IPS DF 6.9 (cell line): ENCODE measurements around the gene SLC4A11.

Experiments used
- DNase-seq: peaks from one replicate; pipeline ENCODE4 v3.0.0-alpha.2; 2013; ENCODE audit warnings: low read depth, low spot score
- H3K27ac ChIP-seq: one replicate; pipeline ENCODE4 v1.5.1; 2013; ENCODE audit warnings: low read length, control low read depth
- H3K27me3 ChIP-seq: 2 replicates; pipeline ENCODE4 v1.6.1; 2013; ENCODE audit warnings: mild to moderate bottlenecking, low read length; ENCODE audit not compliant: control insufficient read depth, insufficient read depth
- H3K36me3 ChIP-seq: 2 replicates; pipeline ENCODE4 v1.6.1; 2013; ENCODE audit warnings: low read length; ENCODE audit not compliant: control insufficient read depth, insufficient read depth
- H3K4me1 ChIP-seq: 2 replicates; pipeline ENCODE4 v1.6.1; 2013; ENCODE audit warnings: low read length; ENCODE audit not compliant: control insufficient read depth, insufficient read depth
- H3K4me3 ChIP-seq: 2 replicates; pipeline ENCODE4 v1.5.1; 2013; ENCODE audit warnings: mild to moderate bottlenecking, low read length
- H3K9me3 ChIP-seq: 2 replicates; pipeline ENCODE4 v1.6.1; 2013; ENCODE audit warnings: low read length, inconsistent platforms; ENCODE audit not compliant: control insufficient read depth, insufficient read depth
- WGBS: extraction: QIAGEN DNeasy Blood & Tissue Kit; methylation state at CpG from one replicate; pipeline ENCODE4 v1.1.7; 2013; ENCODE audit warnings: mixed read lengths, missing lambda C conversion rate; ENCODE audit not compliant: insufficient read length, insufficient coverage; 5-methylcytosine and 5-hydroxymethylcytosine counted together

Gene SLC4A11

DNA sequence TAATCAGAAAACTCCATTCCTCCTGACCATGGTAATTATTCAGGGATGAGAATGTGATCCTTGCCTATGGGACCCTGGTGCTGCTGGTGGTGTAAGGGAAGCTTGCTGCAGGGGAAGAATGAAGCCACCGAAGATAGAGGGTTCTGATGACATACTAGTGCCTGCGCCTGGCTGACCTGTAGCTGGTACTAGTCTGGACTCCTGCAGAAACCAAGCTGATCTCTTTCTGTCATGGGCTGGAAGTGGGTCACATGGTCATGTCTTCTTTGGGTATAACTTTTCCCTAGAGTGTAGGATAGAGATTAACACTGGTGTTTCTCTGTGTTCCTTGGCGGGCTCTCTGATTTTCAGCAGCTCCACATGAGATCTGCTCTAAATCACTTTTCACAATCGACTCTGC lies 8.6 kb upstream of the SLC4A11 start:
- Histone ChIP-seq H3K4me1 (peaks cover 2% of the 10 kb centered on the region; the same call in 1 of the 2 replicates), H3K27me3 (no peaks in the 10 kb centered on the region; the same call in 1 of the 2 replicates), H3K36me3 (no peaks in the 10 kb centered on the region), H3K4me3 (no peak overlapping the region), H3K27ac (no peak overlapping the region), H3K9me3 (no peaks in the 10 kb centered on the region)
- WGBS: no CpG with 5 or more reads among the region's 4 CpGs
- no peak for DNase-seq

DNA sequence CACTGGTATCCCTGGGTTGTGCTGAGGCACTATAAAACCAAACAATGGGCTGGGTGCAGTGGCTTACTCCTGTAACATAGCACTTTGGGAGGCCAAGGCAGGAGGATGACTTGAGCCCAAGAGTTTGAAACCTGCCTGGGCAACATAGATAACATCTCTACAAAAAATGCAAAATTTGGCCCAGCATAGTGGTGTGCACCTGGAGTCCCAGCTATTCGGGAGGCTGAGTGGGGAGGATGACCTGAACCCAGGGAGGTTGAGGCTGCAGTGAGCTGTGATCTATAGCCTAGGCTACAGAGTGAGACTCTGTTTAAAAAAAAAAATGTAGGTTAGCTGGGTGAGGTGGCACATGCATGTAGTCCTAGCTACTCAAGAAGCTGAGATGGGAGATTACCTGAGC lies 7.7 kb upstream of the SLC4A11 start:
- no peak for DNase-seq
- Histone ChIP-seq H3K9me3 (no peaks in the 10 kb centered on the region), H3K4me1 (peaks cover 2% of the 10 kb centered on the region), H3K27ac (no peak overlapping the region), H3K4me3 (no peak overlapping the region), H3K36me3 (no peaks in the 10 kb centered on the region), H3K27me3 (no peaks in the 10 kb centered on the region; the same call in 1 of the 2 replicates)
- WGBS: no CpG with 5 or more reads among the region's 1 CpG

GRCh38 chr20:3245711-3246110 lies 6.7 kb upstream of the SLC4A11 start:
- no CpG with 5 or more reads among the region's 4 CpGs for WGBS
- Histone ChIP-seq H3K27me3 (peaks cover 2% of the 10 kb centered on the region; the same call in 1 of the 2 replicates), H3K4me1 (peaks cover 2% of the 10 kb centered on the region), H3K27ac (no peak overlapping the region), H3K4me3 (no peak overlapping the region), H3K36me3 (no peaks in the 10 kb centered on the region), H3K9me3 (no peaks in the 10 kb centered on the region)
- no peak for DNase-seq

DNA sequence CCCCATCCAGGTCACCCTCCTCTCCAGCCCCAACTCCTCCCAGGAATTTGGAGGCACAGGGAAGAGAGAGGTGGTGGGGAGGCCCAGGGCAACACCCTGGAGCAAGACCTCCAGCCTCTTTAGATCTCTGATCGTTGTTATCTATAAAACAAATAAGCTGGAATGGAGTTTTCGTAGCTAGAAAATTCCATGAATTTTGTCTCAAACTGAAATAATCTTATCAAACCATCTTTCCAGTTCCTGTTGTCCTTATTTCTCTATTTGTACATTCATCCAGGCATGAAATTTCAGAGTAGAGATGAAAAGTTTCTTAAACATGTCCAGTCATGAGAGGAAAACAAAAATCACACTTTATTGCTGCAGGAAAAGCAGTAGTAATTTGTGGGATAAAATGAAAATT lies 6.2 kb upstream of the SLC4A11 start:
- no peak overlapping the region for H3K4me3 ChIP-seq
- no peaks in the 10 kb centered on the region for H3K9me3 ChIP-seq
- peaks cover 6% of the 10 kb centered on the region; the same call in 1 of the 2 replicates for H3K27me3 ChIP-seq
- H3K4me1 ChIP-seq: peaks cover 2% of the 10 kb centered on the region
- WGBS: no CpG with 5 or more reads among the region's 2 CpGs
- no peak overlapping the region for H3K27ac ChIP-seq
- DNase-seq: no peak
- no peaks in the 10 kb centered on the region for H3K36me3 ChIP-seq

- Histone ChIP-seq H3K27ac (no peak overlapping the region), H3K4me3 (no peak overlapping the region), H3K27me3 (peaks cover 9% of the 10 kb centered on the region; the same call in 1 of the 2 replicates), H3K9me3 (no peaks in the 10 kb centered on the region), H3K36me3 (no peaks in the 10 kb centered on the region), H3K4me1 (peaks cover 2% of the 10 kb centered on the region)
- WGBS: no CpG with 5 or more reads among the region's 1 CpG
- no peak for DNase-seq
Observed at GRCh38 chr20:3244613-3245012, 5.6 kb upstream of the SLC4A11 start.

DNA sequence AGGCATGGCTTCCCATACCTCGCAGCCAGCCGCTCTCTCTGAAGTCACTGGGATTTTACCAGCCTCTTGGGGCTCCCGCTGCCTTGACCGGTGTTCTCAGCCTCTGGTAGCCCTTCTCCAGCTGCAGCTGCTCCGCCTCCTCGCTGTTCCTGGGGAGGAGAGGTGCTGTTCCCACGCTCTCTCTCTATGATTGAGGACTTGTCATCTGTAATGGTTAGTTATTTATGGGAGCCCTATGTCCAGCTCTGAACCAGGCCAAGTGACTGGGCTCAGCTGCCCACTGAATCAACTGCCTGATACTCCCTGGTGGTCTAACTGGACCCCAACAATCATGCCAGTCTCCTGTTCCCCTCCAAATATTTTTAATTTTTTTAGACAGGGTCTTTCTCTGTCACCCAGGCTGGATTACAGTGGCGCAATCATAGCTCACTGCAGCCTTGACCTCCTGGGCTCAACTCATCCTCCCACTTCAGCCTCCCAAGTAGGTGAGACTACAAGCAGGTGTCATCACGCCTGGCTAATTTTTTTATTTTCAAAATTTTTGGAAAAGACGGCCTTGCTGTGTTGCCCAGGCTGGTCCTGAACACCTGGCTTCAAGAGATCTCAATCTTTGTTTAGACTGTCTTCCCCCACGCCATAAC lies 4.8 kb upstream of the SLC4A11 start:
- no peaks in the 10 kb centered on the region for H3K36me3 ChIP-seq
- WGBS: no CpG with 5 or more reads among the region's 11 CpGs
- no peak overlapping the region for H3K27ac ChIP-seq
- H3K9me3 ChIP-seq: no peaks in the 10 kb centered on the region
- H3K27me3 ChIP-seq: peaks cover 9% of the 10 kb centered on the region; the same call in 1 of the 2 replicates
- peaks cover 2% of the 10 kb centered on the region for H3K4me1 ChIP-seq
- H3K4me3 ChIP-seq: no peak overlapping the region
- no peak for DNase-seq

DNA sequence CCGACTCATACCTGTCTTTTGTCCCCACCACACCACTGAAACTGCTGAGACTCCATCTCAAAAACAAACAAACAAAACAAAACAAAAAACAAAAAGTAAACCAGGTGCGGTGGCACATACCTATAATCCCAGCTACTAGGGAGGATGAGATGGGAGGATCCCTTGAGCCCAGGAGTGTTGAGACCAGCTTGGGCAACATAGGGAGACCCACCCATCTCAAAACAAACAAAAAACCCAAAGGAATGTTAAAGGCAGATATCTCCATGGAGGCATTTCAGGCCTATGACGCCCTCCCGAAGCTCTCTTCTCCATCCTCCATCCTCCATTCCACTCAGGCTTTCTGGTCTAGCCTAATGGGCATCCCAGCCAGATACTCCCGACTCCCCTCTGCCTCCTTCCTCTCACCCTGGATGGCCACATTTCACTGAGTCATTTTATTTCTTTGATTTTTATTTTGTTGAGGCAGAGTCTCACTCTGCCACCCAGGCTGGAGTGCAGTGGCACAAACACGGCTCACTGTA lies 3.2 kb upstream of the SLC4A11 start:
- DNase-seq: no peak
- no CpG with 5 or more reads among the region's 6 CpGs for WGBS
- Histone ChIP-seq H3K4me1 (no peaks in the 10 kb centered on the region; the same call in 1 of the 2 replicates), H3K9me3 (no peaks in the 10 kb centered on the region), H3K27ac (no peak overlapping the region), H3K36me3 (no peaks in the 10 kb centered on the region), H3K27me3 (peaks cover 15% of the 10 kb centered on the region), H3K4me3 (no peak overlapping the region)

GRCh38 chr20:3240776-3241363 lies 1.9 kb upstream of the SLC4A11 start:
- Histone ChIP-seq H3K4me1 (no peaks in the 10 kb centered on the region; the same call in 1 of the 2 replicates), H3K27ac (no peak overlapping the region), H3K9me3 (no peaks in the 10 kb centered on the region), H3K27me3 (peaks cover 16% of the 10 kb centered on the region), H3K4me3 (no peak overlapping the region), H3K36me3 (no peaks in the 10 kb centered on the region)
- DNase-seq: no peak
- no CpG with 5 or more reads among the region's 15 CpGs for WGBS

GRCh38 chr20:3239867-3240775 lies 1.1 kb upstream of the SLC4A11 start:
- Histone ChIP-seq H3K4me3 (peak overlapping the region; percentile 84; the same call in 1 of the 2 replicates), H3K27ac (no peak overlapping the region), H3K36me3 (no peaks in the 10 kb centered on the region), H3K4me1 (no peaks in the 10 kb centered on the region; the same call in 1 of the 2 replicates), H3K27me3 (peaks cover 16% of the 10 kb centered on the region), H3K9me3 (no peaks in the 10 kb centered on the region)
- no peak for DNase-seq
- WGBS: no CpG with 5 or more reads among the region's 54 CpGs

DNA sequence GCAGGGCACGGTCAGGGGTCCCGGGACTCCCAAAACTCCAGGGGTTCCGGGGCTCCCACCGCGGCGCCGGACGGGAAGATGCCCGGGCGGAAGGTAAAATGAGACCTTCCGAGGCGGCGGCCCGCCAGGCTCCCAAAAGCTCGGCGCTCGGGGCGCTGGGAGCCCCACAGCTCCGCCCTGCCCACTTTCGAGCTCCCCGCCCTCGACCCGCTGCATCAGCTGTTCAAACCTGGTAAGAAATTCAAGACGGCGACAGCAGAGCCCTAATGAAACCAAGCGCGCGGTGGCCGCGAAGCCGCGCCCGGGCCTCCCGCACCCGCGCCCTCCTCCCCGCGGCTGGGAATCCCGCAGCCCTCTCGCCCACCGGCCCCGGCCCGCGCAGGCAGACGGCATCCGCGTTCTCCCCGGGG lies 369 bp downstream of the SLC4A11 start:
- peaks cover 2% of the 10 kb centered on the region; the same call in 1 of the 2 replicates for H3K36me3 ChIP-seq
- peaks cover 16% of the 10 kb centered on the region for H3K27me3 ChIP-seq
- no peak overlapping the region for H3K27ac ChIP-seq
- no peaks in the 10 kb centered on the region for H3K9me3 ChIP-seq
- H3K4me1 ChIP-seq: no peaks in the 10 kb centered on the region; the same call in 1 of the 2 replicates
- DNase-seq: no peak
- peak overlapping the region; percentile 84 for H3K4me3 ChIP-seq
- WGBS: no CpG with 5 or more reads among the region's 48 CpGs
